Measurements from ENCODE around the gene ALG9.
"Not testable (repeated sequence)": the region's sequence is repeated elsewhere in the genome, so short reads cannot be mapped to it uniquely, and the experiment has no call there.

Gene ALG9

GRCh38 chr11:111792955-111793500 lies 78.4 kb downstream of the ALG9 start:
- DNase-seq, result no peak

GRCh38 chr11:111792314-111792713 lies 79.1 kb downstream of the ALG9 start:
- DNase-seq, result no peak

- DNase-seq, result no peak
Observed at GRCh38 chr11:111788464-111788863, 82.9 kb downstream of the ALG9 start.

- no peak for DNase-seq
Observed at GRCh38 chr11:111788051-111788450, 83.3 kb downstream of the ALG9 start.

GRCh38 chr11:111785886-111786412 lies 85.4 kb downstream of the ALG9 start:
- no peak for DNase-seq

- DNase-seq, result no peak
Observed at GRCh38 chr11:111785076-111785475, 86.3 kb downstream of the ALG9 start.

- not testable (repeated sequence) for DNase-seq
Observed at GRCh38 chr11:111784311-111784710, 87.1 kb downstream of the ALG9 start.

- DNase-seq, result no peak
Observed at GRCh38 chr11:111782109-111782741, 89.2 kb downstream of the ALG9 start.

GRCh38 chr11:111779118-111779517 lies 92.3 kb downstream of the ALG9 start:
- no peak for DNase-seq

GRCh38 chr11:111778047-111778558 lies 93.3 kb downstream of the ALG9 start:
- DNase-seq, result no peak

- peak; percentile 14 to 29 for DNase-seq
Observed at GRCh38 chr11:111777094-111778046, 94.0 kb downstream of the ALG9 start.

GRCh38 chr11:111776398-111777093 lies 94.8 kb downstream of the ALG9 start:
- DNase-seq, result no peak

- no peak for DNase-seq
Observed at GRCh38 chr11:111774955-111775710, 96.2 kb downstream of the ALG9 start.

- no peak for DNase-seq
Observed at GRCh38 chr11:111772535-111772934, 98.8 kb downstream of the ALG9 start.

- DNase-seq, result not testable (repeated sequence)
Observed at GRCh38 chr11:111771205-111771604, 100.2 kb downstream of the ALG9 start.

GRCh38 chr11:111770581-111771134 lies 100.7 kb downstream of the ALG9 start:
- no peak for DNase-seq

GRCh38 chr11:111766834-111767142 lies 104.6 kb downstream of the ALG9 start:
- no peak for DNase-seq

GRCh38 chr11:111765984-111766833 lies 105.2 kb downstream of the ALG9 start, which contains the start of gene PPP2R1B:
TSS of gene PPP2R1B (minus strand) at chr11:111766389. CDS start at chr11:111766361, 28 bp downstream.
- DNase-seq, result peak; percentile 64 to 74

GRCh38 chr11:111765320-111765983 lies 105.9 kb downstream of the ALG9 start:
- DNase-seq, result no peak

GRCh38 chr11:111764621-111765020 lies 106.8 kb downstream of the ALG9 start:
- DNase-seq, result no peak

Measured in activated CD4-positive, alpha-beta T cell treated with anti-CD3 and anti-CD28 coated beads for 4 hours (primary cell).